ENCODE results near the gene POU4F3. TPM values are rescaled to one million over a fixed set of nuclear protein-coding genes. Genes with fewer than 3 reads are reported as not detected.
"Not testable (repeated sequence)": the region's sequence is repeated elsewhere in the genome, so short reads cannot be mapped to it uniquely, and the experiment has no call there.

The POU4F3 gene, protein sequence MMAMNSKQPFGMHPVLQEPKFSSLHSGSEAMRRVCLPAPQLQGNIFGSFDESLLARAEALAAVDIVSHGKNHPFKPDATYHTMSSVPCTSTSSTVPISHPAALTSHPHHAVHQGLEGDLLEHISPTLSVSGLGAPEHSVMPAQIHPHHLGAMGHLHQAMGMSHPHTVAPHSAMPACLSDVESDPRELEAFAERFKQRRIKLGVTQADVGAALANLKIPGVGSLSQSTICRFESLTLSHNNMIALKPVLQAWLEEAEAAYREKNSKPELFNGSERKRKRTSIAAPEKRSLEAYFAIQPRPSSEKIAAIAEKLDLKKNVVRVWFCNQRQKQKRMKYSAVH
- under 1 TPM; 0.08 to 0.13 (median 0.11) TPM for polyA plus RNA-seq (ENCODE audit: insufficient read length in 3 of 3)

DNA sequence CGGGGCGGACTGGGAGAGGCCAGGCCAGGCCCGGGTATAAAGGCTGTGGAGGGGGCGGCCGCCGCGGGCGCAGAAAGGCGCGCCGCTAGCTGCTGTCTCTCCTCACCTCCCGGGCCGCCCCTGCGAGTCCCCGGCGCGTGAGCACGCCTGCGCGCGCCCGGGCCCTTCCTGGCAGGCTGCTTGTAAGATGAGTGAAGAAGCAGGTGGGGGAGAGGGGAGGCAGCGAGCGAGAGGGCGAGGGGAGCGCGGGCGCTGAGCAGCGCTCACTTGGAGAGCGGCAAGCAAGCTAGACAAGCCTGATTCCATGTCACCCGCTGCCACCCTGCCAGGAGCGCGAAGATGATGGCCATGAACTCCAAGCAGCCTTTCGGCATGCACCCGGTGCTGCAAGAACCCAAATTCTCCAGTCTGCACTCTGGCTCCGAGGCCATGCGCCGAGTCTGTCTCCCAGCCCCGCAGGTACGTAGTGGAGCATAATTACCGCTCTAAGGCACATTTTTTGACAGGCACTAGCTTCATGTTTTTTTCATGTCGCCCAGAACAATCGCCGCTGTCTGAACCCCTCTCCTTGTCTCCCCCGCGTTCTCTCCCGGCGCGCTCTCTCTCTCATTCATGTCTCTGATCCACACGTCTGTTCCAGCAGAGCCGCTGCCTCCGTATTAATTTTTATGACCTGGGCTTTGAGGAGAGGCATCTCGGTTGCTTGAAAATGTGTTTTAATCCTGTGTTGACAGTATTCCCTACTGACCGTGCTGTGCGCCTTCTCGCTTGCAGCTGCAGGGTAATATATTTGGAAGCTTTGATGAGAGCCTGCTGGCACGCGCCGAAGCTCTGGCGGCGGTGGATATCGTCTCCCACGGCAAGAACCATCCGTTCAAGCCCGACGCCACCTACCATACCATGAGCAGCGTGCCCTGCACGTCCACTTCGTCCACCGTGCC lies at the start of gene POU4F3:
Gene POU4F3 (plus strand): TSS at position 66 of the 941 bp plus-strand sequence. CDS start 274 bp downstream, at position 340.
- DNase-seq (ENCODE audit: low read depth in 3 of 3, low spot score in 2 of 3), result no peak

DNA sequence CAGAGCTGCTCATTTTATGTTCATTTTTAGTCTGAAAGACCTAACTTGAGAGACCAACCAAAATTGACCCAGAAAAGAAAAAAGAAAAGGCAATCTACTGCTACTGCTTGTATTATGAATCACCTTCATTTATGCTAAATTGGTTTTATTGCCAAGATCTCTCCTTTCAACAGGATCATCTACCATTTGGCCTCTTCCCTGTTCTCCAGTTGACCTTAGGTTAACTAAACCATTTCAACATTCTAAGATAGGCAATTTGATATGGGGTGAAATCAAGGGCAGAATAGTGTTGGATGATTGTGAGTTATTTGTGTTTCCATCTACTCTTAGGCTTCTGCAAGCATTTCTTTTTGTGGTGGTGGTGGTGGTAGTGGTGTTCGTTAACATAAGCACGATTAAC lies 48.3 kb upstream of the POU4F3 start:
- no peak for DNase-seq (ENCODE audit: low read depth in 3 of 3, low spot score in 2 of 3)

DNA sequence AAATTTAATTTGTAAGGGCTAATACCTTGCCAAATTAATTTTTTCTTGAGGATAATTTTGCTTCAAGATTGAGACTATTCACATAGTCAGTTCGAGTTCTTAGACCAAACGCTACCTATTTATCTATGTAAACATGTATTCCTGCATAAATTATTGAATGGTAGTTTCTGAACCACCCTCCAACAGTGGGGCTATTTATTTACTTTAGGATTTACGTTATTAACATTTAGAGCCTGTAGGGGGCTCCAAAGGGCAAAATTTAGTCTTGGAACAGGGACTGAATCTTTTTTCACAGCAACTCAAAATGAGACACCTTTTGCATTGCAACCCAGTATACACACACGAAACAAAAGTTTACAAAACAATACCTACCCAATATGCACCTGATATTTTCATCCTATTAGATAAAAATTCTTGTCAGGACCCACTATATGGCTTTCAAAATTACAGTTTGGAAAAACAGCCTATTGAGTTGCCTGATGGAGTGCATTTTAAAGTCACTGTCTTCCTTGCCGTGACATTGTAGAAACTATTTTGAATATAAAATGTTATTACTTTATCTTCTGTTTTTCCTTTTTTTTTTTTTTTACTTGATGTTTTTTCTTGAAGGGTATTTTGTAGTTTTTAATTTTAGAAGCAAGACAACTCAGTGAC lies 47.1 kb upstream of the POU4F3 start:
- peak in 2 of 3 donors; percentile 27 to 43 for DNase-seq (ENCODE audit: low read depth in 3 of 3, low spot score in 2 of 3)

DNA sequence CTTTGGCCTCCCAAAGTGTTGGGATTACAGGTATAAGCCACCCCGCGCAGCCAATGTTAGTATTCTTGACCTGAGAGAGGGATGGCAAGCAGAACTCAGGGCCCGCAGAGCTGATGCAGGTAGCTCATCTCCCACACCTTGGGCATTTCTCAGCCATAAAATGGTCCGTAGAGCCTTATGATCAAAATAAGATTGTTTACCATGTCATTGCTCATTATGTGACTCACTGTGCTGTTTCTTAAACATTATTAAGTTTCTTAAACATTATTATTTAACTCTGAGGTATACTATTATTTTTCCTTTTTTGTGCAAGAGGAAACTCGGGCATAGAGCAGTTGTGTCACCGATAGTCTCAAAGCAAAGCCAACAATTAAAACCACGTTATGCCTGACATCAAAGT lies 42.4 kb upstream of the POU4F3 start:
- no peak for DNase-seq (ENCODE audit: low read depth in 3 of 3, low spot score in 2 of 3)

DNA sequence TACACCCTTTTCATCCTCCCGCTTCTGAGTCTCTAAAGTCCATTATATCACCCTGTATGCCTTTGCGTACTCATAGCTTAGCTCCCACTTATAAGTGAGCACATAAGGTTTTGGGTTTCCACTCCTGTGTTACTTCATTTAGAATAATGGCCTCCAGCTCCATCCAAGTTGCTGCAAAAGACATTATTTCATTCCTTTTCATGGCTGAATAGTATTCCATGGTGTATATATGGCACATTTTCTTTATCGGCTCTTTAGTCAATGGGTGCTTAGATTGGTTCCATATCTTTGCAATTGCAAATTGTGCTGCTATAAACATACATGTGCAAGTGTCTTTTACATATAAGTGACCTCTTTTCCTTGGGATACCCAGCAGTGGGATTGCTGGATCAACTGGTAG lies 39.7 kb upstream of the POU4F3 start:
- not testable (repeated sequence) for DNase-seq (ENCODE audit: low read depth in 3 of 3, low spot score in 2 of 3)

DNA sequence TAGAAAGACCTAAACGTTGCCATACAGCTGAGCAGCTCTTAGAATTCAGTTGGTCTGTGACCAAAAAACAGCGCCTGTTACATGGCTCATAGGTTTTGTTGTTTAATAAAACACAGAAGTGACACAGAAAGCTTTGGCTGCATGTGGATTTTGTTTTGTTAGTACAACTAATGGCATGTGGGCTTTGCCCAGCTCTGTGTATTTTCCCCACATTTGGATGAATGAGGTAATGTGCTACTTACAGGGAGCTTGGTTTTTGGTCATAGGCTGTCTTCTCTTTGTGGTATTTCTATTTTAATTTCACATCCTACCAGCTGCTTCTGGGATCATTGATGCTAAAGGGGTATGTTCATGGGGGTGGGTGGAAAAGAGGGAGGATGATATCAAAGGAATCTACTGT lies 37.0 kb upstream of the POU4F3 start:
- no peak for DNase-seq (ENCODE audit: low read depth in 3 of 3, low spot score in 2 of 3)

DNA sequence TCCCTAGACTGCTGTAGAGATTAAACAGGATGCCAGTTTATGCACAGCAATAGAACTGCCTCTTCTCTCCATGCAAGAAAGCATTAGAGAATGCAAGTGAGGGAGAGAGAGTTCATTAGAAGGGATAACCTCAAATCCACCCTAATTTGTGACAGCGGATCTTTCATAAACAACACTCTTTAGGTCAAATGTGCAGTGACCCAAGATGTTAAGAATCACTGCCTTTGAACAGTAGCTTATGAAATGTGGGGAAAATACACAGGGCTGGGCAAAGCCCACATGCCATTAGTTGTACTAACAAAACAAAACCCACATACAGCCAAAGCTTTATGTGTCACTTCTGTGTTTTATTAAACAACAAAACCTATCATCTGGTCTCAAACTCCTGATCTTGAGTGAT lies 36.2 kb upstream of the POU4F3 start:
- DNase-seq (ENCODE audit: low read depth in 3 of 3, low spot score in 2 of 3), result no peak

DNA sequence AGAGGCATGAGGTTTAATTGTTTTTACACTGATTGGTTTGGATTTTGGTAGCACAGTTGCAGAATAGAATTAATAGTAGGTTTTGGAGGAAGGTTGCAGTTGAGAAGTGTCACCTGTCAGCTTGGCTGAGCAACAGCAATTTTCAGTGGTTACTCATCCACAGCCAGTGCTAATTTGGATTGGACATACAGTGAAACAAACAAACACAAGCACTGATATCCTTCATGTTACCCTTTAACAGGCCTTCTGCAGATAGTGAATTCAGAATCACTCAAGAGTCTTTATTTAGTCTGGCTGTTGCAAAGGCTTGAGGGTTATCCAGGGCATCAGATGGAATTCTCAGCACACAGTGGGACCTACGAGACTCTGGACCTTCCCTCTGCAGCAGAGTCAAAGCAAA lies 31.8 kb upstream of the POU4F3 start:
- no peak for DNase-seq (ENCODE audit: low read depth in 3 of 3, low spot score in 2 of 3)

DNA sequence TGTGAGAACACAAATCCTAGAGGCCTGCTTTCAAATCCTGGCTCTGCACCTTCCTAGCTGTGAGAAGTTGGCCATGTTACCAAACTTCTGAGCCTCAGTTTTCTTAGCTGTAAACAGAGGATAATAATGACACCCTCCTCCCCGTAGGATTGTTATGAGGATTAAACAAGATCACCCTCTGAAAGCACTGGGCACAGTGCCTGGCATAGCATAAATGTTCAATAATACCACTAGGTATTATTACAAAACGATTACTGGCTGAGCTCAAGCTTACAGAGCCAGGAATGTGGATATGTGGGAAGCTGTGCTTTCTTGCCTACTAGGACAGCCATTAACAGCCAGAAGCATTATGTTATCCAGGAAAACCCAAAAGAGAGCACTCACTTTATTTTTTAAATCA lies 30.8 kb upstream of the POU4F3 start:
- no peak for DNase-seq (ENCODE audit: low read depth in 3 of 3, low spot score in 2 of 3)

DNA sequence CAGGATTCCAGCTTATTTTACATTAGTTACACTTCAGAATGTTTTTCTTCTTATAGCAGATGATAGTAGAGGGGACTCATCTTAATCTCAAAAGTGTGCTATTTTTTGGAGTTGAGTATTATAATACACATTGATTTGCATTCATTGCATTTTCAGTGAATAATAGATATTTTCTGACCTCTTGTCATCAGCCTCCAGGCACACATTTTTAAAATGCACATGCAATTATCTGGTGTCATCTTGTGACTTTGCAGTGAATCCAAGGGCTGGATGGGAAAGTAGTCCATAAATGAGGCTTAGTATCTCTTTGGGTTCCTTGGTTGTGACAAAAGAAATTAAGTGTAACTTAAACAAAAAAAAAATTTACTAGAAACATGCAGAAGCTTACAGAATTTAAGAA lies 28.1 kb upstream of the POU4F3 start:
- DNase-seq (ENCODE audit: low read depth in 3 of 3, low spot score in 2 of 3), result no peak

DNA sequence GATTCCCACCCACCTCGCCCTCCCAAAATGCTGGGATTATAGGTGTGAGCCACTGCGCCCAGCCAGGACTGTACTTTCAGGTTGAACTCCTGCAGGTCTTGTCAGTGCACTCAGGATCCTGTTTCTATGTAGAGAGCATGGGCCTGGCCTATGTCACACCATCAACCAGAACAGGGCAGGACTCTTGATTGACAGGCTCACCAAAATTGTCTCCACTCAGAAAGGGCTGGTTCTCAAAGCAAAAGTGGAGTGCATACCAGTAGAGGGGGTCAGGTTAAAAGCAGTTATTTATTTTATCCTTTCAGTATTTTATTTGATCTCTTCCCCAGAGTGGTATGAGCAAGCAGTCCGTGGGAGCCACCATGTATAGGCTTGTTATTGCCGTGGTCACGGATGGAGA lies 27.4 kb upstream of the POU4F3 start:
- DNase-seq (ENCODE audit: low read depth in 3 of 3, low spot score in 2 of 3), result no peak

DNA sequence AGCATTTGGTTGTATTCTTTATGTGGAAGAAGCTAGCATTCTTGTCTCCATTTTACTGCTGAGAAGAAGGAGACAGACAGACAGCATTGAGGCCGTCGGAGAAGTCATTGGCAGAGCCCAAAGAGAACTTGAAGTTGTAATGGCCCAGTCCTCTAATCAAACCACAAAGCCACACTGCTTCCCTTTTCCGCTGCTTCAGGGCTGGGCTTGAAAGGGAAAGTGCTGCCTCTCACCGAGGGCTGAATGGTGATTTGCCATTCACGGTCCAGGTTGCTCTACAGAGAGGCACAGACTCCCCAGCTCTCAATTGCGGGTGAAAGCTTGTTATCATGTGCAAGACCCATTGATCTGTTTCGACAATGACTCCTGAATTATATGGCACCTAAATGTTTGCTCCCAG lies 25.6 kb upstream of the POU4F3 start:
- no peak for DNase-seq (ENCODE audit: low read depth in 3 of 3, low spot score in 2 of 3)

DNA sequence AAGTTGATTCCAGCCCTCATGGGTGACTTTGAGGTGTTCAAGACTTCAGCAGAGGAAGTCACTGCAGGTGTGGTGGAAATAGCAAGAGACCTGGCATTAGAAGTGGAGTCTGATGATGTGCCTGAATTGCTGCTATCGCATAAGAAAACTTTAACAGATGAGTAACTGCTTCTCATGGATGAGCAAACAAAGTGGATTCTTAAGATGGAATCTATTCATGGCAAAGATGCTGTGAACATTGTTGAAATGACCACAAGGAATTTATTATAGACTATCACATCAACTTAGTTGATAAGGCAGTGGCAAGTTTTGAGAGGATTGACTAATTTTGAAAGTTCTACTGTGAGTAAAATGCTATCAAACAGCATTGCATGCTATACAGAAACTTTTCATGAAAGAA lies 17.1 kb upstream of the POU4F3 start:
- DNase-seq (ENCODE audit: low read depth in 3 of 3, low spot score in 2 of 3), result no peak

DNA sequence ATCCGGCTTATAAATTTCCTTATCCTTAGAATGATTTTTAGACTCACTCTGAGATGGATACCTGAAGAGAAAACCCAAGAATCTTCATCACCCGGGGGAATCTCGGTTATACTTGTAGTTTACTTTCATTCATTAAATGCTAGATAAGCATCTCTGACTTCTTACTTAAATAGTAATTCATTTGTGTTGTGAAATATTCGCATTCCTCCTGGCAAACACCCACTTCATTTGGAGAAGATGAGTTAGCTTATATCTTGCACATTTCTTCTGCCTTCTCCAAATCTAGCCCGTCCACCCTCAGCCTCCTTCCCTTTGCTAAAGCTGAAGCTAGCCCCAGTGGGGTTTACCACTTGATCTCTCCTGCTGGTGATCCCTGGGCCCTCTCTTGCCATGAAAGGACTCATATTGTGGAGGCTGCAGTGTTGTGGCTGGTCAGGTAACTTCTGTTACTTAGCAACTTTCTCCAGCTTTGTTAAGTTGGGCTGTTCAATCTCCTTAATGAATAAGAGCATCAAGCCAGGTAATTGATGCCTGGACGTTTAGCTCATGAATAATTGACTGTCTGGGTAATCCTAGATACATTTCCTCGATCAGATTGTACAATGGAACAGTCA lies 11.3 kb upstream of the POU4F3 start:
- no peak for DNase-seq (ENCODE audit: low read depth in 3 of 3, low spot score in 2 of 3)

DNA sequence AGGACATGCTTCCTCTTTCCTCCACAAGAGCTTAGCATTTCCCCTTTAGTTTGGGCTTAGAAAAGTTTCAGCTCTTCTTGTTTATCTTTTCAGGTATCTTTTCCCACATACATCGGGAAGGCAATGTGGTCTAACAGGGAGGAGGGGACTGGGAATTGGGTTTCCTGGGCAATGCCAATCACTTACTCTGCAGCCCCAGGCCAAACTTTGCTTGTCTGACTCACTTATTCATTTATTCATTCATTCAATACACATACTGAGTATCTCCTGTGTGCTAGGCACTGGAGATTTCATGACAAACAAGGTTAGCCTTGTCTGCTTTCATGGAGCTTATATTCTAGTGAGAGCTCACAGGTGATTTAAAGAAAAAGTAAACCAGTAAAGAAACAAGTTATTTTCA lies 10.7 kb upstream of the POU4F3 start:
- DNase-seq (ENCODE audit: low read depth in 3 of 3, low spot score in 2 of 3), result no peak

DNA sequence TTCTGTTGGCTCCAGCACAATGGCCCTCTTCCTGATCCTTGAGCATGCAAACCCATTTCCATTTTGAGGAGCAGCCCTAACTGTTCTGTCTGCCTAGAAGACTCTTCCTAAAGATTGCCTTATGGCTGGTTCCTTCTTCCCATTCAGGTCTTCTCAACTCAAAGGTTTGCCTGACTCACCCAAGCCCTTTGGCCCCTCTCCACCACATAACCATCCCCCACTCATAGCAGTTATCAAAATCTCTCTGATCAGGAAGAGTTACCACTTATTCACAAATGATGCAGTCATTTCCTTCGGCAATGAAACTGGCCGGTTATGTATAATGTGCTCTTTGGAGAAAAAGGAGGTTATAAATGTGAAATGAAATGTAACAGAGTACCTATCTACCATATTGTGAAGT lies 8.9 kb upstream of the POU4F3 start:
- DNase-seq (ENCODE audit: low read depth in 3 of 3, low spot score in 2 of 3), result no peak

DNA sequence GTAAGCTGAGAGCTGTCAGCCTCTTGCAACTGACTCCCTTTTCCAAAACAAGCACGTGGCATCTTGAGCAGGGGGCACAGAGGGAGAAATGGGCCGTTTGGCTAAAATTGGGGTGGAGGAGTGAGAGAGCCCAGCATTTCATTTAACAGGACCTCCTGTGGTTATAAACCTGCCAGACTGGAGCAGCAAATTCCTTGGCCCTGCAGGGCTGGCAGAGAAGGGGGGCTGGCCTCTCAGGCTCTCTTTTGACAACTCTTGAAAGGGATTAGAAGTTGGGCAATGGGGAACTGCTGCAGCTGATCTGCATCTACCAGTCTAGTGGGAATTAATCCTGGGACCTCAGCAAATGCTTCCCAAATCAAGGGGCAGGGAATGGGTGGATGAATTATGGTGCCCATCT lies 7.2 kb upstream of the POU4F3 start:
- no peak for DNase-seq (ENCODE audit: low read depth in 3 of 3, low spot score in 2 of 3)

DNA sequence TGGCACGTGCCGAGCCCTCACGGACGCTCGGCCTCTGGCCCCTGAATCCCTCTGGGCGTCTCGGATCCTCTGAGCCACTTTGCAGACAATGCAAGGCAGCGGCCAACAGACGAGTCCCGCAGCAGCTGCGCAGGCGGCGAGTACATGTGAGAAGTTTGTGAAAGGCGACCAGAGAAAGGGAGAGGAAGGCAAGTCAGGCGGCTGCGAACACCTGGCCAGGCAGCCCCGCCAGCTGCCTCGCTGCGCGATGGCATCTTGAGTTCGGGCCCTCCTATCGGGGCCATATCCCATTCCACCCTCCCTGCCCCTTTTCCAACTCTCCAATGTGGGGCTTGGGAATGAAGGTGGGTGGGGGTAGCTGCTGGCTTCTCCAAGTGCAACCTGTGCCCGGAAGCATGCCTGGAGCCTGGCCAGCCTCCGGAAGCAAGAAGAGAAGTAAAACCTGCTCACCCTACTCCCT lies 4.5 kb upstream of the POU4F3 start:
- no peak for DNase-seq (ENCODE audit: low read depth in 3 of 3, low spot score in 2 of 3)

DNA sequence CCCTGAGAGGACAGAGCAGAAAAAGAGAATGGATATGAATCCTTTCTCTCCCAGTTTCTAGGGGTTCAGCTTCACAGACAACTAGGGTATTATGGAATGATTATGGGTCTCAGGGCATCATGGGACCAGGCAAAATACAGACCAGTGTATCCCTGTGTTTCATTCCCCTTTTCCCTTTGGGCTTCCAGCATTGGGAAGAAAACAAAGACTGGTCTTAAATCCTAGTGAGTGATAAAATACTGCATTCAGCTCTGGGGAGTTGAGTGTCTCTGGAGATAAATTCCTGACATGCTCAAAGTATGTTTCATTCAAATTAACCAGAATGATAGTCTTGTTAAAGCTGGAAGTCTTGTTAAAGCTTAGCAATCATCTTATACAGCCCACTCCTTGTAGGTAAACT lies 2.4 kb upstream of the POU4F3 start:
- no peak for DNase-seq (ENCODE audit: low read depth in 3 of 3, low spot score in 2 of 3)

DNA sequence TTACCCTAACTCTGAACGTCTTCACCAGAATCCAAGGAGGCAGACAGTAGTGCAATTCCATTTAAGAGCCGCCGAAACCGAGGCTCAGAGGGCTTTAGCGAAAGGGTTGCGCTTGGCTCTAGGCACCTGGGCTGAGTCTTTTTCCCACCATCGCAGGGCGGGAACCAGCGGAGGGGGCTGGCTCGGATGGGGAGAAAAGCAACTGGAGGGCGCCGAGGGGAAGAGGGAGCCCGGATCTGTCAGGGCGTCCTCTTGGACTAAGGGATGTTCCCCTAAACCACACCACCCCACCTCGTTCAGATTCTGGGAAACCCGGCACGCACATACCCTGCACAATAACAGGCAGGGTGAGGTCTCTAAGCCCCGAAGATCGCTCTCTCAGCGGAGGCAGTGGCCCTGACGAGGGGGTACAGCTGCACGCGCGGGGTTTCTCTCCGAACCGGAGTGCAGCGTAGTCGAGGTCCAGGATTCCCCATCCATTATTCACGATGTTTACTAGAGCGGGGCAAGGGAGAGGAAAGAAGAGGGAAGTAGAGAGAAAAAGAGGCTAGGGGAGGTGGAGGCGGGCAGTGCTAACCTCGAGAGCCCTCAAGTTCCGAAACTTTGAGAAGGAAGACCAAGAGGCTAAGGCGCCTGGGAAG lies 1.3 kb upstream of the POU4F3 start:
- DNase-seq (ENCODE audit: low read depth in 3 of 3, low spot score in 2 of 3), result no peak

All from right renal cortex interstitium (tissue), 3 donors.